ENCODE results near the gene RTEL1.

DNA sequence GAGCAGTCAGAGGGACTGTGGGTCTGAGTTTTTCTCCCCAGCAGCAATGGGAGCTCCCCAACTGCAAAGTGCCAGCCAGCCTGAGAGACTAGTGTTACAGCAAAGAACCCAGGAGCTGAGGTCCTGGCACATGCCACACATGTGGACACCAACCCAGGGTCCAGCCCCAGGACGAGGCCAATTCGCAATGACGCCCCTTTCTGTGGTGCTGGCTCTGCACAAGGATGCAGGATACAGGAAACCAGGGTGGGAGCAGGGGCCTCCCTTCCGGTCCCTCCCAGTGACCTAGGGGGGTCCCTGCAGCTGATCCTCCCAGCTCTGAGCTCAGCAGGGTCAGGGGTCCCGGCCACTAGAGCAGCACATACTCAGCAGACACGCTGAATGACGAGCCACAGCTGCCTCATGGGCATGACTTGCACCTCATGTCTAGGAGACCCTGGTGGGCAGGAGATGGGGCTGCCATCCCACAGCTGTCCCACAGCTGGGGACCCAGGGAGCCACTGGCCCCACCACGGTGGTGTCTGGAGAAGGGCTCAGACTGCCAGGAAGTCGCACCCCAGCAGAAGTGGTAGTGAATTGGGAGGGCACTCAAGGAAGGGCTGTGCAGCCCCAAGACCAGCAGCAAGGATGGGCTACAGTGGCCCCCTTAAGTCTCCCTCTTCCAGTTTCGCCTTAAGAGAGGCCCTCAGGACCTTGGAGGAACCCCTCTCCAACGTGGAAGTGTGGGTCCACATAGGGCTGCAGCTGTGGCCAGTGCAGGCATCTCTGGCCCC, 46.0 kb downstream of the RTEL1 start:
- TF ChIP-seq, protein P1, sequence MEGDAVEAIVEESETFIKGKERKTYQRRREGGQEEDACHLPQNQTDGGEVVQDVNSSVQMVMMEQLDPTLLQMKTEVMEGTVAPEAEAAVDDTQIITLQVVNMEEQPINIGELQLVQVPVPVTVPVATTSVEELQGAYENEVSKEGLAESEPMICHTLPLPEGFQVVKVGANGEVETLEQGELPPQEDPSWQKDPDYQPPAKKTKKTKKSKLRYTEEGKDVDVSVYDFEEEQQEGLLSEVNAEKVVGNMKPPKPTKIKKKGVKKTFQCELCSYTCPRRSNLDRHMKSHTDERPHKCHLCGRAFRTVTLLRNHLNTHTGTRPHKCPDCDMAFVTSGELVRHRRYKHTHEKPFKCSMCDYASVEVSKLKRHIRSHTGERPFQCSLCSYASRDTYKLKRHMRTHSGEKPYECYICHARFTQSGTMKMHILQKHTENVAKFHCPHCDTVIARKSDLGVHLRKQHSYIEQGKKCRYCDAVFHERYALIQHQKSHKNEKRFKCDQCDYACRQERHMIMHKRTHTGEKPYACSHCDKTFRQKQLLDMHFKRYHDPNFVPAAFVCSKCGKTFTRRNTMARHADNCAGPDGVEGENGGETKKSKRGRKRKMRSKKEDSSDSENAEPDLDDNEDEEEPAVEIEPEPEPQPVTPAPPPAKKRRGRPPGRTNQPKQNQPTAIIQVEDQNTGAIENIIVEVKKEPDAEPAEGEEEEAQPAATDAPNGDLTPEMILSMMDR (IDR thresholded peaks at IDR 0.05; ENCODE audit: low read length), result no peak
- no peak for TF ChIP-seq EZH2phosphoT487 (IDR thresholded peaks at IDR 0.05; ENCODE audit: low read length)

Data from MM.1S (cell line).